Suprapubic skin (tissue), 4 donors: ENCODE results near the gene GRM7. TPM values are rescaled to one million over a fixed set of nuclear protein-coding genes. Genes with fewer than 3 reads are reported as not detected.

Experiments used
- DNase-seq, 2 donors: peaks; one replicate each; pipeline ENCODE4 v3.0.0-alpha.2; 2019; ENCODE audit warnings: low spot score in 2 of 2
- H3K27ac ChIP-seq: fragments of 200-600 bp; sonication (generic); one replicate; pipeline ENCODE4 v1.5.1; 2019
- H3K27me3 ChIP-seq: fragments of 200-600 bp; sonication (generic); one replicate; pipeline ENCODE4 v1.5.1; 2019
- H3K36me3 ChIP-seq: fragments of 200-600 bp; sonication (generic); one replicate; pipeline ENCODE4 v1.5.1; 2019
- H3K4me1 ChIP-seq: fragments of 200-600 bp; sonication (generic); one replicate; pipeline ENCODE4 v1.5.1; 2019
- H3K4me3 ChIP-seq: fragments of 200-600 bp; sonication (generic); one replicate; pipeline ENCODE4 v1.5.1; 2019; ENCODE audit warnings: mild to moderate bottlenecking
- H3K9me3 ChIP-seq: fragments of 200-600 bp; sonication (generic); one replicate; pipeline ENCODE4 v1.5.1; 2019
- EP300 ChIP-seq: sonication (generic); formaldehyde crosslinking; IDR thresholded peaks from one replicate; pipeline ENCODE4 v1.6.1; 2017; ENCODE audit warnings: antibody characterized with exemption
- POLR2A ChIP-seq, 2 donors: fragments of 450-650 bp; IDR thresholded peaks; one replicate each; pipeline ENCODE4 v1.6.1; 2017; ENCODE audit warnings: antibody characterized with exemption in 2 of 2, mild to moderate bottlenecking in 2 of 2, moderate library complexity in 2 of 2
- POLR2AphosphoS5 ChIP-seq, 3 donors: sonication (generic); formaldehyde crosslinking; IDR thresholded peaks; one replicate each; pipeline ENCODE4 v1.6.1; 2017; ENCODE audit warnings: antibody characterized with exemption in 3 of 3
- WGBS: methylation state at CpG from one replicate; pipeline ENCODE4 v1.1.5; 2018; 5-methylcytosine and 5-hydroxymethylcytosine counted together
- total RNA-seq, 4 donors: library from RNA; depleted of rRNA; stranded (reverse); fragments of >200 nt; gene quantifications; one replicate each; pipeline ENCODE4 v1.1.0, GENCODE V29; 2016
- TF ChIP-seq, protein P1 (sequence below), 2 donors: fragments of 200-600 bp in 1 of 2; fragments of 450-650 bp in 1 of 2; sonication (generic) in 1 of 2; IDR thresholded peaks; one replicate each; pipeline ENCODE4 v1.5.1; 2016 to 2019; ENCODE audit warnings: antibody characterized with exemption in 2 of 2, mild to moderate bottlenecking in 1 of 2, moderate library complexity in 1 of 2

Gene GRM7
- total RNA-seq, 4 donors from 2014 or later = 0.21 to 0.48 TPM; not detected in 2

DNA sequence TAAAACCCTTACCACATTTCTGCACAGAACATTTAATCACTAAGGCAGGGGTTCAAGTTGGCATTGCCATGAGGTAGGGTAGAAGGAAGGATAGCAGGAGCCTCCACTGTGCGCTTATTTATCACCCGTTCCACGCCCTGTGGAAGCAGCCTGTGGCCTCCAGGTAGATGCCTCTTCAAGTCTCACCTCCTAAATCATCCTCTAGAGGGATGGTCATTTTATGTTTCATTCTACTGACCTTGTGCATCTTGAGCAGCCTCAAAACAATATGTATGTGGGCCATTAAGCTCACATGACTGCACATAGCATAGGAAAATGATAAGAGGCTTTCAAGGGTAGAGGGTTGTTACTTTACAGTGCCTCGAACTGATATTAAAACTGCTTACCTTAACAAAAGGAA, 546.2 kb downstream of the GRM7 start:
- Histone ChIP-seq H3K27ac (no peak overlapping the region), H3K9me3 (no peaks in the 10 kb centered on the region), H3K4me1 (no peaks in the 10 kb centered on the region), H3K4me3 (no peak overlapping the region), H3K27me3 (no peaks in the 10 kb centered on the region), H3K36me3 (no peaks in the 10 kb centered on the region)
- TF ChIP-seq POLR2A (IDR thresholded peaks at IDR 0.05) (no peak), EP300 (no peak), POLR2AphosphoS5 (IDR thresholded peaks at IDR 0.05) (no peak)
- TF ChIP-seq, protein P1, sequence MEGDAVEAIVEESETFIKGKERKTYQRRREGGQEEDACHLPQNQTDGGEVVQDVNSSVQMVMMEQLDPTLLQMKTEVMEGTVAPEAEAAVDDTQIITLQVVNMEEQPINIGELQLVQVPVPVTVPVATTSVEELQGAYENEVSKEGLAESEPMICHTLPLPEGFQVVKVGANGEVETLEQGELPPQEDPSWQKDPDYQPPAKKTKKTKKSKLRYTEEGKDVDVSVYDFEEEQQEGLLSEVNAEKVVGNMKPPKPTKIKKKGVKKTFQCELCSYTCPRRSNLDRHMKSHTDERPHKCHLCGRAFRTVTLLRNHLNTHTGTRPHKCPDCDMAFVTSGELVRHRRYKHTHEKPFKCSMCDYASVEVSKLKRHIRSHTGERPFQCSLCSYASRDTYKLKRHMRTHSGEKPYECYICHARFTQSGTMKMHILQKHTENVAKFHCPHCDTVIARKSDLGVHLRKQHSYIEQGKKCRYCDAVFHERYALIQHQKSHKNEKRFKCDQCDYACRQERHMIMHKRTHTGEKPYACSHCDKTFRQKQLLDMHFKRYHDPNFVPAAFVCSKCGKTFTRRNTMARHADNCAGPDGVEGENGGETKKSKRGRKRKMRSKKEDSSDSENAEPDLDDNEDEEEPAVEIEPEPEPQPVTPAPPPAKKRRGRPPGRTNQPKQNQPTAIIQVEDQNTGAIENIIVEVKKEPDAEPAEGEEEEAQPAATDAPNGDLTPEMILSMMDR (IDR thresholded peaks at IDR 0.05) = no peak
- 92% methylated on average over 4 of the region's 4 CpGs for WGBS
- DNase-seq = no peak

DNA sequence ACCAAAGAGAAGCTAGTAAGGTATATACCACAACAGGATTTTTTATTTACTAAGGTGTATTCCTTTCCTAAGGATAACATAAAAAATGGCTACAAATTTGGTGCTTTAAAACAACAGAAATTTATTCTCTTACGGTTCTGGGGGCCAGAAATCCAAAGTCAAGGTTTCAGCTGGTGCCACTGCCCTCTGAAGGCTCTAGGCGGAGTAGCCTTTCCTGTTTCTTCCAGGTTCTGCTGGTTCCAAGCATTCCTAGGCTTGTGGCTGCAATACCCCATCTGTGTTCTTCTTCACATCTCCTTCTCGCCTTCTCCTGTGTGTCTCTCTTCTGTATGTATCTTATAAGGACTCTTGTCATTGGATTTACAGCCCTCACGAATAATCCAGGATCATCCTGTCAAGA, 549.9 kb downstream of the GRM7 start:
- Histone ChIP-seq H3K27ac (no peak overlapping the region), H3K9me3 (no peaks in the 10 kb centered on the region), H3K4me3 (no peak overlapping the region), H3K4me1 (no peaks in the 10 kb centered on the region), H3K36me3 (no peaks in the 10 kb centered on the region), H3K27me3 (no peaks in the 10 kb centered on the region)
- no peak for DNase-seq
- WGBS = 78% methylated on average over 4 of the region's 4 CpGs
- no peak for TF ChIP-seq EP300
- TF ChIP-seq POLR2AphosphoS5 (IDR thresholded peaks at IDR 0.05) = no peak
- no peak for TF ChIP-seq POLR2A (IDR thresholded peaks at IDR 0.05)
- TF ChIP-seq, protein P1 (IDR thresholded peaks at IDR 0.05) = no peak

DNA sequence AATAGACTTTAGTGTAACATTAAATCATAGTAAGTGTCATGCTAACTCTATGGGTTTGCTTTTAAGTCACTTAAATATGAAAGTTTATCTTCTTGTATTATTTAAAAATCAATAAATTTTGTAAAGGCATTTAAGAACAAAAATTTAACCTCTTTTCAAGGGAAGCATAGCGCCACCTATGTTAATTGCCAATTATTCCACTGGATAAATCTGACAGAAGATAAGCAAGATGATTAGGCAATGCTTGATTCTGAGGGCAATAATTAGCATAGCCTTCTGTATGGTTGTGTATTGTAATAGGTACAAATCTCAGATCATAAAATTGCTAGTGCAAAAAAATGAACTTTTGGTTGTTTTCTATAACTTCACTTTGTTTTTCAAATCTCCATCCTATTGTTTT, 560.1 kb downstream of the GRM7 start:
- Histone ChIP-seq H3K27me3 (no peaks in the 10 kb centered on the region), H3K9me3 (no peaks in the 10 kb centered on the region), H3K4me1 (no peaks in the 10 kb centered on the region), H3K36me3 (no peaks in the 10 kb centered on the region), H3K4me3 (no peak overlapping the region), H3K27ac (no peak overlapping the region)
- WGBS = 80% methylated on average over 1 of the region's 1 CpG
- DNase-seq = no peak
- TF ChIP-seq, protein P1 (IDR thresholded peaks at IDR 0.05) = no peak
- TF ChIP-seq POLR2A (IDR thresholded peaks at IDR 0.05) (no peak), POLR2AphosphoS5 (IDR thresholded peaks at IDR 0.05) (no peak), EP300 (no peak)

DNA sequence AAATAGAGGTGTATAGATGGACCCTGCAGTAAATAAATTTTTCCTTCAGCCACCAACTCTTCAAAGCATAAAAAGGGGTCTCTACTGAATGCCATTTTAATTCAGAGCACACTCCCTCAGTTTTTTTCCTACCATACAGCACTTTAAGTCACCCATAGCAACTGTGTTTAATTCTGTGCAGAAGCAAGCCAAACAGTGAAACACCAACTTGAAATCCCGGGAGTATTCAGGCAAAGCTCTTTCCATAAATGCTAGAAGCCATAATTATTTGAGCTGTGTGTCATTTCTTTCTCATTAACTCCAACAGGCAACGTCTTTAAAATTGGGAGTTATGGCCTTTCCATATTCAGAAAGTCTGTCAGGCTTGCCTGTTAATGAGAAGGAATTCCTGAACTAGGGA, 562.1 kb downstream of the GRM7 start:
- TF ChIP-seq, protein P1 (IDR thresholded peaks at IDR 0.05) = no peak
- TF ChIP-seq EP300 (no peak), POLR2AphosphoS5 (IDR thresholded peaks at IDR 0.05) (no peak), POLR2A (IDR thresholded peaks at IDR 0.05) (no peak)
- H3K9me3 ChIP-seq = no peaks in the 10 kb centered on the region
- H3K27me3 ChIP-seq = no peaks in the 10 kb centered on the region
- H3K4me3 ChIP-seq = no peak overlapping the region
- WGBS = 42% methylated on average over 2 of the region's 2 CpGs
- H3K36me3 ChIP-seq = no peaks in the 10 kb centered on the region
- no peak overlapping the region for H3K27ac ChIP-seq
- DNase-seq = no peak
- no peaks in the 10 kb centered on the region for H3K4me1 ChIP-seq

DNA sequence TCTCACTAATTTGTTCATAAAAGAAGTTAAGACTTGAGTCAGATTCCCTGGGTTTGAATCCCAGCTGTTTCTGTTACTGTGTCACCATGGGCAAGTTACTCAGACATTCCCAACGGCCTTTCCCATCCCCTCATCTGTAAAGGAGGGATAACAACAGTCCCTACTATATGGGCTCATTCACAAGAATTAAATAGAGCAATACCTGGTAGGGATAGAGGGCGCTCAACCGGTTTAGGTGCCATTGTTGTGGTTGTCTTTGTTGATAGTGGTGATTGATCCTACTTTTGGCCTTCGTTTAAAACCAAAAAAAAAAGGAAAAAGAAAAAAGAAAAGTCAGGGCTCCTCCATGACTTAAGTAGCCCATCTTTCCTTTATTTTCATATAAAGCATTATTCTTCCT, 563.1 kb downstream of the GRM7 start:
- no peak for DNase-seq
- H3K9me3 ChIP-seq = no peaks in the 10 kb centered on the region
- no peaks in the 10 kb centered on the region for H3K4me1 ChIP-seq
- no peak overlapping the region for H3K27ac ChIP-seq
- no peak for TF ChIP-seq POLR2A (IDR thresholded peaks at IDR 0.05)
- TF ChIP-seq, protein P1 (IDR thresholded peaks at IDR 0.05) = no peak
- H3K4me3 ChIP-seq = no peak overlapping the region
- H3K36me3 ChIP-seq = no peaks in the 10 kb centered on the region
- WGBS = 59% methylated on average over 4 of the region's 4 CpGs
- no peaks in the 10 kb centered on the region for H3K27me3 ChIP-seq
